SKM-1 treated with dmso at 0.1 percent for 144 hours (cell line): ENCODE measurements around the gene FABP3.

Experiments
- DNase-seq: peaks from one replicate; lab custom pipeline; 2025; ENCODE audit not compliant: unreplicated experiment; lab: John Stamatoyannopoulos, UW

The FABP3 gene

GRCh38 chr1:31373056-31373896 lies at the start of gene FABP3:
Gene FABP3 (minus strand): TSS chr1:31373076. CDS start chr1:31373014, 62 bp downstream.
- DNase-seq = no peak

- no peak for DNase-seq
Observed at GRCh38 chr1:31421371-31422040, 48.6 kb upstream of the FABP3 start.

GRCh38 chr1:31420716-31421115 lies 47.8 kb upstream of the FABP3 start:
- DNase-seq = no peak

GRCh38 chr1:31418626-31419323 lies 45.9 kb upstream of the FABP3 start:
- no peak for DNase-seq

GRCh38 chr1:31417148-31417547 lies 44.3 kb upstream of the FABP3 start:
- DNase-seq = no peak

- no peak for DNase-seq
Observed at GRCh38 chr1:31416101-31416736, 43.3 kb upstream of the FABP3 start.

- no peak for DNase-seq
Observed at GRCh38 chr1:31415658-31416057, 42.8 kb upstream of the FABP3 start.

- DNase-seq = no peak
Observed at GRCh38 chr1:31414980-31415370, 42.1 kb upstream of the FABP3 start.

GRCh38 chr1:31413405-31414001 lies 40.6 kb upstream of the FABP3 start:
- peak; percentile 44 for DNase-seq

GRCh38 chr1:31412732-31413404 lies 40.0 kb upstream of the FABP3 start, which contains the start of gene SERINC2:
Gene SERINC2 (plus strand): TSS chr1:31413213. CDS start chr1:31413266, 53 bp downstream.
- no peak for DNase-seq

- DNase-seq = no peak
Observed at GRCh38 chr1:31412205-31412604, 39.3 kb upstream of the FABP3 start.

- no peak for DNase-seq
Observed at GRCh38 chr1:31410871-31411270, 38.0 kb upstream of the FABP3 start.

- no peak for DNase-seq
Observed at GRCh38 chr1:31409946-31410858, 37.3 kb upstream of the FABP3 start.

GRCh38 chr1:31408788-31409318 lies 36.0 kb upstream of the FABP3 start:
- DNase-seq = no peak

- no peak for DNase-seq
Observed at GRCh38 chr1:31407029-31407626, 34.3 kb upstream of the FABP3 start.

- DNase-seq = no peak
Observed at GRCh38 chr1:31405578-31406245, 32.8 kb upstream of the FABP3 start.

GRCh38 chr1:31401241-31401640 lies 28.4 kb upstream of the FABP3 start:
- DNase-seq = peak; percentile 6

- peak; percentile 93 for DNase-seq
Observed at GRCh38 chr1:31400393-31400792, 27.5 kb upstream of the FABP3 start.
